Measurements from ENCODE around the gene SASS6. TPM values are rescaled to one million over a fixed set of nuclear protein-coding genes. Genes with fewer than 3 reads are reported as not detected.

The SASS6 gene
- total RNA-seq, 4 donors from 2014 or later, result 1.2 to 4.6 (median 2.0) TPM

DNA sequence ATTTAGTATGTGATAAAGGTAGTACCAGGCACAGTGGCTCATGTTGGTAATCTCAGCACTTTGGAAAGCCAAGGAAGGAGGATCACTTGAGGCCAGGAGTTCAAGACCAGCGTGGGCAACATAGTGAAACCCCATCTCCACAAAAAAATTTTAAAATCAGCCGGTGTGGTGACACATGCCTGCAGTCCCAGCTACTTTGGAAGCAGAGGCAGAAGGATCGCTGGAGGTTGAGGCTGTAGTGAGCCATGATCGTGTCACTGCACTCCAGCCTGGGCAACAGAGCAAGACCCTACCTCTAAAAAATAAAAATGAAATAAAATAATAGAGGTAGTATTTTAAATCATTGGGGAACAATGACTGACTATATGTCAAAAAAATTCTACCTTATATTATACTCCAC lies 17.2 kb downstream of the SASS6 start:
- DNase-seq (ENCODE audit: low spot score) (no peak), ATAC-seq (ENCODE audit: low FRiP score) (no peak)
- TF ChIP-seq, protein P1, sequence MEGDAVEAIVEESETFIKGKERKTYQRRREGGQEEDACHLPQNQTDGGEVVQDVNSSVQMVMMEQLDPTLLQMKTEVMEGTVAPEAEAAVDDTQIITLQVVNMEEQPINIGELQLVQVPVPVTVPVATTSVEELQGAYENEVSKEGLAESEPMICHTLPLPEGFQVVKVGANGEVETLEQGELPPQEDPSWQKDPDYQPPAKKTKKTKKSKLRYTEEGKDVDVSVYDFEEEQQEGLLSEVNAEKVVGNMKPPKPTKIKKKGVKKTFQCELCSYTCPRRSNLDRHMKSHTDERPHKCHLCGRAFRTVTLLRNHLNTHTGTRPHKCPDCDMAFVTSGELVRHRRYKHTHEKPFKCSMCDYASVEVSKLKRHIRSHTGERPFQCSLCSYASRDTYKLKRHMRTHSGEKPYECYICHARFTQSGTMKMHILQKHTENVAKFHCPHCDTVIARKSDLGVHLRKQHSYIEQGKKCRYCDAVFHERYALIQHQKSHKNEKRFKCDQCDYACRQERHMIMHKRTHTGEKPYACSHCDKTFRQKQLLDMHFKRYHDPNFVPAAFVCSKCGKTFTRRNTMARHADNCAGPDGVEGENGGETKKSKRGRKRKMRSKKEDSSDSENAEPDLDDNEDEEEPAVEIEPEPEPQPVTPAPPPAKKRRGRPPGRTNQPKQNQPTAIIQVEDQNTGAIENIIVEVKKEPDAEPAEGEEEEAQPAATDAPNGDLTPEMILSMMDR (IDR thresholded peaks at IDR 0.05), result no peak

GRCh38 chr1:100109554-100110066 lies 23.1 kb downstream of the SASS6 start:
- TF ChIP-seq, protein P1 (IDR thresholded peaks at IDR 0.05), result no peak
- no peak for ATAC-seq (ENCODE audit: low FRiP score)

DNA sequence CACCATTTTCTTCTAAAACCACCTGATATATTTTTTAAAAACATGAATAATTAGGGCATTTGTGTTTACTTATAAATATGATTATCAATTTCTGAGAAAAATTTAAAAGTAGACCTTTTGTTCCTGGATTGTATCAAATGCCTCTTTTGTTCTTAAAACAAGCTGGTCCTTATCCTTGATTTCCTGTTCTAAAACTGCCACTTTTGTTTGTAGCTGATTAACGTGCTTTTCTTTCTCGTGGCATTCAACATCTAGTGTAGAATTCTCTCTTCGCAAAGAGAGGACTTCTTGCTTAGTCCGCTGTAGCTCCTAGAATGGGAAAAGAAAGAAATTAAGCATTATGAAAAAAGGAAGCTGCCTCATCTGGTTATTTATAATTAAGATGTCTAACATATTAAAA lies 25.0 kb downstream of the SASS6 start:
- no peak for ATAC-seq (ENCODE audit: low FRiP score)
- TF ChIP-seq, protein P1 (IDR thresholded peaks at IDR 0.05), result no peak

More at GRCh38 chr1:100109554-100110066, 23.1 kb downstream of the SASS6 start:
- DNase-seq (ENCODE audit: low spot score), result no peak

DNA sequence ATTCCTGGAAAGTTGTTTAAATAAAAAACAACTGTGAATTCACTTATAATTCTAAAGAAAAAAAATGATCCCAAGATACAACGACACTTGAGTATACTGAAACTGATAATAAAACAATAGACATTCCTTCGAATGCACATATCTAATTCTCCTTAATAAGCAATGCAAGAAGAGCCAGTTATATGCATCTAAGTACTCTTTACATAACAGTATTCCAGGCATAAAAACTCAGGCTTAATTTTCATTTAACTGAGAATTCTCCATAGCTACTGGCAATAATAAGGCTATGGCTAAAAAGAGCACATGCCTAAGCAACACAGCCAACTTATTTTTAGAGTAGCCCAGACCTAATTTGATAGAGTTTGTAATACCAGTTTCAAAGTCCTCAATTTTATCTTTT lies 31.2 kb downstream of the SASS6 start:
- ATAC-seq (ENCODE audit: low FRiP score) (no peak), DNase-seq (ENCODE audit: low spot score) (no peak)
- TF ChIP-seq, protein P1 (IDR thresholded peaks at IDR 0.05), result no peak

More for the DNA sequence above, 25.0 kb downstream of the SASS6 start:
- DNase-seq (ENCODE audit: low spot score), result no peak

GRCh38 chr1:100100202-100100601 lies 32.5 kb downstream of the SASS6 start:
- DNase-seq (ENCODE audit: low spot score) (no peak), ATAC-seq (ENCODE audit: low FRiP score) (no peak)
- TF ChIP-seq, protein P1 (IDR thresholded peaks at IDR 0.05), result no peak

DNA sequence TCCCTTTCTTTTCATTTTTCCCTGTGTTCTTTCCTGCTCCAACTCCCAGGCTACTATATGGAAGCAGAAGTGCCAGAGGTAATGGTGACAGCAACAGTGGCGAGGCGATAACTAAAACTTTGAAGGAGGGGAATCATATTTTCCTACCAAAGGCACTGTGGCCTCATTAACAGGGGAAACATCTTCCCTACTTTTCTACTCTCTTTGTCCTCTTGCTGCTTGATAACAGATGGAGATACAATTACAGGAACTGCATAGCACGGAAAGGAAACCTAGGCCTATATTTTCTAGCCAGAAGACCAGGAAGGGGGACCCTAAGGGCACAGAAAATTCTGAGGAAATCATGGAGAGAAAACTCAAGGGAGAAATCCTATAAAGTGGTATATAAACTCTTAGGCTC lies 42.3 kb downstream of the SASS6 start:
- DNase-seq (ENCODE audit: low spot score) (no peak), ATAC-seq (ENCODE audit: low FRiP score) (no peak)
- TF ChIP-seq, protein P1 (IDR thresholded peaks at IDR 0.05), result no peak

GRCh38 chr1:100089082-100089481 lies 43.6 kb downstream of the SASS6 start:
- TF ChIP-seq, protein P1 (IDR thresholded peaks at IDR 0.05), result no peak
- DNase-seq (ENCODE audit: low spot score) (no peak), ATAC-seq (ENCODE audit: low FRiP score) (no peak)
